Measurements from ENCODE around the gene RNF225.

- no peak for TF ChIP-seq CTCF (IDR thresholded peaks at IDR 0.05; ENCODE audit: low read length)
- no peak for TF ChIP-seq EZH2 (optimal IDR thresholded peaks at IDR 0.05; ENCODE audit: low read depth, low read length)
- TF ChIP-seq EZH2phosphoT487 (IDR thresholded peaks at IDR 0.05; ENCODE audit: low read length): no peak
Measured at GRCh38 chr19:58434217-58434616, 38.8 kb downstream of the RNF225 start.
